Astrocyte of the cerebellum (primary cell): Measurements from ENCODE around the gene UBE2E2.

Experiments used
- DNase-seq: peaks from one replicate; pipeline ENCODE4 v3.0.0-alpha.2; 2011; ENCODE audit warnings: low read depth
- H3K4me3 ChIP-seq: 2 replicates; pipeline ENCODE4 v1.5.1; 2011; ENCODE audit warnings: mild to moderate bottlenecking, low read depth, low read length, moderate library complexity
- CTCF ChIP-seq: IDR thresholded peaks from 2 replicates; pipeline ENCODE4 v1.5.1; 2012; ENCODE audit warnings: low read length, low read depth, moderate library complexity, mild to moderate bottlenecking; ENCODE audit errors: missing control alignments
- in situ Hi-C: cut with HindIII; loops from 2 replicates; pipeline ENCODE4 v1.10.0; 2017; ENCODE audit warnings: low sequenced_read_pairs

The UBE2E2 gene

DNA sequence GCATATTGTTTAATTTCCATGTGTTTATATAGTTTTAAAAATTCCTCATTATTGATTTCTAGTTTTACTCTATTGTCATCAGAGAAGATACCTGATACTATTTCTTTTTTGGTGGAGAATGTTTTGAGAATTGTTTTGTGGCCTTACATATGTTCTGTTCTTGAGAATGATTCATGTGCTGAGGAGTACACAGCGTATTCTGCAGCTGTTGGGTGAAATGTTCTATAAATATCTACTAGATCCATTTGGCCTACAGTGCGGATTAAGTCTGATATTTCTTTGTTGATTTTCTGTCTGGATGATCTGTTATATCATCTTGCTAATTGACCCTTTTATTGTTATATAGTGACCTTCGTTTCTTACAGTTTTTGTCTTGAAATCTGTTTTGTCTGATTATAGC lies 109.7 kb downstream of the UBE2E2 start:
- in situ Hi-C loops: no loop called here
- TF ChIP-seq CTCF: no peak
- no peak for DNase-seq
- H3K4me3 ChIP-seq: no peak overlapping the region

- no peak for DNase-seq
- in situ Hi-C loops: no loop called here
- no peak overlapping the region for H3K4me3 ChIP-seq
- no peak for TF ChIP-seq CTCF
Observed at GRCh38 chr3:23314981-23315762, 112.0 kb downstream of the UBE2E2 start.

DNA sequence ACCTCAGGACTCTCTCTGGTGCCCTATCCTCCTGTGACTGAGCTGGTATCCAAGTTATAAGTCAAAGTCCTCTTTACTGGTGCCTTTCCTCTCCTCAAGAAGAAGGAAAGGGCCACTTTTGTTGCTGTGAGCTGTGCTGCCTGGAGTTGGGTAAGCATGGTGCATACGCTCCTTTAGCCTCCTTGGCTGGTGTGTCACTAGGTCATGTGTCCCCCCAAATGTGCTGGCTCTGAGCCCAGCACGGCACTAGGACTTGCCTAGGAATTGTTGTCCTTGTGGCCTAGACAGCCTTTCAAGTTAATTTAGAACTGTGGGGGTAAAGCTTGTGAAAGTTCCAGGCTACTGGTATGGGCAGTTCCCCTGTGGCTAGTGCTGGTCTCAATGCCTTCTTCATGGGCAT lies 113.8 kb downstream of the UBE2E2 start:
- no peak for DNase-seq
- in situ Hi-C loops: no loop called here
- no peak overlapping the region for H3K4me3 ChIP-seq
- no peak for TF ChIP-seq CTCF

- DNase-seq: peak; percentile 4
- TF ChIP-seq CTCF: no peak
- in situ Hi-C loops: no loop called here
- no peak overlapping the region for H3K4me3 ChIP-seq
Observed at GRCh38 chr3:23319366-23320312, 116.5 kb downstream of the UBE2E2 start.

- no peak for DNase-seq
- in situ Hi-C loops: no loop called here
Observed at GRCh38 chr3:23320586-23321570, 117.8 kb downstream of the UBE2E2 start.

More at GRCh38 chr3:23320586-23321570, 117.8 kb downstream of the UBE2E2 start:
- no peak overlapping the region for H3K4me3 ChIP-seq
- TF ChIP-seq CTCF: no peak
